GM12872 (cell line): ENCODE data around the gene COL28A1.

Source experiments
- CTCF ChIP-seq: IDR thresholded peaks from 3 replicates; pipeline ENCODE4 v1.5.1; 2011; ENCODE audit warnings: low read depth, mild to moderate bottlenecking, low read length, moderate library complexity; ENCODE audit not compliant: insufficient read depth

Gene COL28A1

DNA sequence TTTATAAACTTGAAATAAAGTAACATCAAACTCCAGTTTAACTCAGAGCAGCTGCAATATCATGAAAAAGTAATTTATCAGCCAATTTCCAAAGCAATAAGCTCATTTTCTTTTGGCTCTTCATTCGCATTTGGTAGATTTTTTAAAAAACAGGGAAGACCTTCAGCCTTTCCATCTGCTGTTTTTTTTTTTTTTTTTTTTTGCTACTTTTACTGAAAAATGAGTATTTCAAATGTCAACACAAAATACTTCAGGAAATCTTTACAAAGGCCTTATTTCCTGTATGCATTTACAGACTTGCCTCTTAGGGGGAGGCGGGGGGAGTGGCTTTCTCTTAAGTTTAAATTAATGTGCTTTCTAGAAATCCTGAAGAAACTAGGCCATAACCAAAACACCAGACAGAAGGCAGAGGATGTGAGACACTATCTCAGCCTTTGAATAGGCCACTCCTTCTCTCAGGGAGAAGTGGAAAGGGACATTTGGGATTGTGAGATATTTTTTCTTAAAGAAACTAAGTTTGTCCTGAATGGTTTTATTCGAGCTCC is 91.8 kb downstream of the COL28A1 start:
- no peak for TF ChIP-seq CTCF

DNA sequence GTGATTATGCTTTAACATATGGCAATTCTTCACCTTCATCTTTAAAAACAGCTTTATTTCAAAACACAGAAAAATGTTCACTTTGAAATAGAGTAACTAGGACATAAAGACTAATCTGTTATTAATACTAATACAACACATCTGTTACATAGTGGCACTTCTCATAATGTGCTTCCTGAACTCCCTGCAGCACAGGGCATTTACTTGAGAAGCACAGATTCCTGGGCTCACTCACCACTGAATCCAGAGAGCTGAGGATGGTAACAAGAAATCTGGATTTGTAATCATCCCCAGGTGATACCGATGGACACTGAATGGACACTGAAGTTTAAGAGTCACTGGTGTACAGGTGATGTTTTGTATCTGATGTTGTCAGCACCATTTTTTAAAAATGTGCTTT is 96.1 kb downstream of the COL28A1 start:
- TF ChIP-seq CTCF: no peak

DNA sequence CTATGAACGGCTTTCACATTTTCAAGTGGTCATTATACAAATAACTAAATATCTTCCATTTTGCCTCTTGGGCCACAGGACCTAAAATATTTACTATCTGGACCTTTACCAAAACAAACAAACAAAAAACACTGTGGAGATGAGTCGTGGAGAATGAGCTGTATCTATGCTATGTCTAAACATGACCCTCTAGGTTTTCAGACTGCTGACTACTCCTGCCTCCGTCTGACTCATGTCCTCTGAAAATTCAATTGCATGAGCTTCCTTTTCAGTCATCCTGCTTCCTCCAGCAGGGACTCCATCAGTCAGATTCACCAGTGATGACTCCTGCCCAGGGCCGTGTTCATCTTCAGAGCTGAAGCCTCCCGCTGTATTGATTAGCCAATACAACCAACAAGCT is 96.8 kb downstream of the COL28A1 start:
- TF ChIP-seq CTCF: no peak

GRCh38 chr7:7435978-7436377 is 99.7 kb downstream of the COL28A1 start:
- TF ChIP-seq CTCF: no peak

GRCh38 chr7:7434329-7434728 is 101.3 kb downstream of the COL28A1 start:
- no peak for TF ChIP-seq CTCF

GRCh38 chr7:7433811-7434210 is 101.9 kb downstream of the COL28A1 start:
- TF ChIP-seq CTCF: no peak

DNA sequence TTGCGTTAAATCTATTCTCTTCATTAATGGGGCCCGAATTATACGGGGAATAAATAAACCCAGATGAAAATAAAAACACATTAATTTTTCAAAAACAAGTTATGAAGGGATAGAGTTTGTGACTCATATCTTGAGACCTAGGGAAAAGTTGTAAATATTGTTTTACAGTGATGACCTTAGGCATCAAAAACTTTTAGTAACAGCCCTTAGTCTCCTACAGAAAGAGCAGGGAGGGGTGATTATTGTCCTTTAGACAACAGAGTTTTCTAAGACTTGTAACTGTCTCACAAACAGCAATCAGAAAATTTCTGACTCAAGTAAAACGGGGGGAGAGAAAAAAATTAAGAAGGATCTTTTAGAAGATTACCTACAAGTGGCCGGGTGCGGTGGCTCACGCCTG is 102.7 kb downstream of the COL28A1 start:
- TF ChIP-seq CTCF: no peak
